ENCODE measurements around the gene NAB2. TPM values are rescaled to one million over a fixed set of nuclear protein-coding genes. Genes with fewer than 3 reads are reported as not detected.

Gene NAB2
- total and polyA plus RNA-seq, 9 of the 15 experiments (the other 6 are each of a cell fraction or from before 2014, with no cell fraction given), result 0.45 to 40.9 (median 20.4) TPM

GRCh38 chr12:57111031-57111734 is 22.3 kb downstream of the NAB2 start, which contains the start of gene STAT6 (continued):
- no peak for TF ChIP-seq ZFP30 (CRISPR knock-in tag; IDR thresholded peaks at IDR 0.05; ENCODE audit: borderline replicate concordance)
- TF ChIP-seq ZNF583 (CRISPR knock-in tag; IDR thresholded peaks at IDR 0.05), result no peak; the same call in 1 of the 2 replicates
- no peak for TF ChIP-seq RHOXF2B (CRISPR knock-in tag; conservative IDR thresholded peaks at IDR 0.05)
- no peak for TF ChIP-seq FOXJ3 (CRISPR knock-in tag; IDR thresholded peaks at IDR 0.05)
- no peak for TF ChIP-seq SRSF7 (optimal IDR thresholded peaks at IDR 0.05; ENCODE audit: low read depth, low read length)
- TF ChIP-seq CBX1 (IDR thresholded peaks at IDR 0.05; ENCODE audit: low read depth), result 0 out of 2 replicates have a peak, but pooled peaks have one; percentile 26
- TF ChIP-seq POU5F1 (IDR thresholded peaks at IDR 0.05; ENCODE audit: borderline replicate concordance, low read depth, low read length, partially characterized antibody), result no peak
- TF ChIP-seq RNF219 (CRISPR knock-in tag; IDR thresholded peaks at IDR 0.05), result no peak
- TF ChIP-seq ZNF511 (CRISPR knock-in tag; IDR thresholded peaks at IDR 0.05), result no peak
- no peak; the same call in 1 of the 2 replicates for TF ChIP-seq ZNF644 (tag; IDR thresholded peaks at IDR 0.05; ENCODE audit: low read depth)
- TF ChIP-seq AFF1 (IDR thresholded peaks at IDR 0.05; ENCODE audit: low read depth in 1 of 2, partially characterized antibody in 2 of 2), result peak in 1 of 2 experiments; percentile 32
- no peak for TF ChIP-seq NR2C2 (CRISPR knock-in tag; IDR thresholded peaks at IDR 0.05)
- TF ChIP-seq NR2C2 (tag; IDR thresholded peaks at IDR 0.05), result no peak
- TF ChIP-seq STAT6 (CRISPR knock-in tag; IDR thresholded peaks at IDR 0.05), result no peak
- TF ChIP-seq ETV1 (tag; conservative IDR thresholded peaks at IDR 0.05; ENCODE audit: low read depth), result peak; percentile 73; the same call in 1 of the 2 replicates
- TF ChIP-seq DDX20 (tag; IDR thresholded peaks at IDR 0.05; ENCODE audit: low read depth), result no peak
- TF ChIP-seq ADNP (tag; IDR thresholded peaks at IDR 0.05), result no peak
- TF ChIP-seq POLR2B (IDR thresholded peaks at IDR 0.05; ENCODE audit: low read depth, partially characterized antibody), result peak; percentile 86
- peak; percentile 84 for TF ChIP-seq EHMT2 (IDR thresholded peaks at IDR 0.05)

Data from K562 (cell line).